DND-41 (cell line): Measurements from ENCODE around the gene RECK.

Experiments used
- CTCF ChIP-seq: IDR thresholded peaks from 2 replicates; pipeline ENCODE4 v1.5.1; 2012; ENCODE audit warnings: borderline replicate concordance, low read length, moderate library complexity, mild to moderate bottlenecking; ENCODE audit not compliant: poor library complexity, severe bottlenecking; ENCODE audit errors: extremely low read depth
- EZH2 ChIP-seq: IDR thresholded peaks from 3 replicates; pipeline ENCODE4 v1.6.1; 2012; ENCODE audit warnings: borderline replicate concordance, low read depth, mild to moderate bottlenecking, moderate library complexity, low read length, inconsistent platforms; ENCODE audit not compliant: severe bottlenecking

DNA sequence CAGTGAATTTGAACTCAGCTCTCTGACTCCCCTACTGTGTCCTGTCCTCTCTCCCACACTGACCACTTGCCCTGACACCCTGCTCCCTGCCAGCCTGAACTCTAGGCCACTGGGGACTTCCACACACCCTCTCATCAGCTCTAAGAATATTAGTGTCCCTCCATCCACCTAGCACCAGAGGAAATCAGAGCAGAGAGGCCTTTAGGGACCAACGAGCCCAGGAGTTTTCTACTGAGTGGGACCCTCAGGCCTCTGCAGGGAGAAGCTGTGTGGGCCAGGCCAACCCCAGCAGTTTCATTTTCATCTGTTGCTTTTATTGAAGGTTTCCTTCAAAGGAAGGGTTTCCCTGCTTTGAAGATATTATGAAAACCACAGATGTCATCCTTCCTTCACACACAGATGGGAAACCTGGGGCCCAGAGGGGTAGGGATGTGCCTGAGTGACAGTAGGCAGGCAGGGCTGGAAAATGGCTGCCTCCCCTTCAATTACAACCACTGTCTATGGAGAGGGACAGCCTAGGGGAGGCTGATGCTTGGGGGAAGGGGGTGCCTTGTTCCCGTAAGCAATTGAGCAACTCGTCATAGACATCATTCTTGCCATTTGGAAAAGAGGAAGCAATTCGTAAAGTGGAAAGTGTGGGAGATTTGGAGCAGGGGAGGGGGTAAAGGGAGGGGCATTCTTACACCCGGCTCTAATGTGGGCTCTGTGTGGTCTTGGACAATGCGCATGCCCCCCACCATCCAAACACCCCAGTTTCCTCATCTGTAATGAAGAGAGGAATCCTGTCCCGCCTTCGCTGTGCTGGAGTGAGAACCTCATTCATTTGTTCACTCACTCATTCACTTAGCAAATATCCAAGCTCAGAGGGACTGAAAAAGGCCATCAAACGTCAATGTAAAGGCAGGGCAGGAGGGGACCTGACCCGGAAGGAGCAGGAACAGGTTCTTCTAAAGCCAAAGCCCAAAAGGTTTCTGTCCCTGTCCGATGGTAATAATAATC is 103.7 kb downstream of the RECK start:
- TF ChIP-seq CTCF (no peak), EZH2 (no peak)
